Fibroblast of pulmonary artery (primary cell): ENCODE results near the gene MAGEA11.

Experiments used
- DNase-seq: peaks from one replicate; pipeline ENCODE4 v3.0.0-alpha.2; 2010; ENCODE audit warnings: low read depth
- H3K4me3 ChIP-seq: replicated peaks from 2 replicates; pipeline ENCODE4 v1.5.1; 2011; ENCODE audit warnings: low read depth, mild to moderate bottlenecking, control low read depth, low read length, moderate library complexity
- TF ChIP-seq, protein P1 (sequence below): IDR thresholded peaks from 2 replicates; pipeline ENCODE4 v1.5.1; 2011; ENCODE audit warnings: mild to moderate bottlenecking, control low read depth, low read length, inconsistent platforms; ENCODE audit errors: missing control alignments

MAGEA11 gene

DNA sequence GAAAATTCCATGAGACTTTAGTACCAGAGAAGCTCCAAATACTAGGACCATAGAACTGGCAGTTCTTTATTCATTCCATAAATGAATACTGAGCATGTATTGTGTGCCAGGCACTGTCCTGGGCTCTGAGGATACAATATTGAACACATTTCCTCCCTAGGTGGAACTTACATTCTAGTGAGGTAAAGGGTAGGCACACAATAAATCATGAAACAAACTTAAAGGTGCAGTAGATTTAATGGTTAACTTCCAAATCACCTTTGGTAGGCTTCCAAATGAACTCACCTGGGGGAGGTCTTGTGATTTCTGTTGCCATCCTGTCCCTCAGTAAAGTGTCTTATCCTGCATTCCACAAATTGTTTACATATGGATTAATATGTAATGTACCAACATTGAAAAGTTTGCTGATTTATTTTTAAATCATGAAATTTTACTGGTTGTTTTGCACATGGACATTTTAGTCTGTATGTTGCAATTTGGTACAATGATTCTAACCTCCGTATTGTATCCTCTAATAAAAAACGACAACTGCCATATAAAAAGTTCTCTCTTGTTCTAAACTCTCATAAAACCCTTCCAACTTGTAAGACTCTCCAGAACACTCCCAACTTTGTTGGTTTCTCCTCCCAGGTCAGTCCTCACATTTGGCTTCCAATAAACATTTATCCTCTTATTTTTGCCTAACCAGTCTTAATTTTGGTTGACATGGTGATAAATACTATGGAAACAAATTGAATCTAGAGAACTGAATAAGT lies 4.5 kb upstream of the MAGEA11 start:
- DNase-seq, result no peak
- TF ChIP-seq, protein P1, sequence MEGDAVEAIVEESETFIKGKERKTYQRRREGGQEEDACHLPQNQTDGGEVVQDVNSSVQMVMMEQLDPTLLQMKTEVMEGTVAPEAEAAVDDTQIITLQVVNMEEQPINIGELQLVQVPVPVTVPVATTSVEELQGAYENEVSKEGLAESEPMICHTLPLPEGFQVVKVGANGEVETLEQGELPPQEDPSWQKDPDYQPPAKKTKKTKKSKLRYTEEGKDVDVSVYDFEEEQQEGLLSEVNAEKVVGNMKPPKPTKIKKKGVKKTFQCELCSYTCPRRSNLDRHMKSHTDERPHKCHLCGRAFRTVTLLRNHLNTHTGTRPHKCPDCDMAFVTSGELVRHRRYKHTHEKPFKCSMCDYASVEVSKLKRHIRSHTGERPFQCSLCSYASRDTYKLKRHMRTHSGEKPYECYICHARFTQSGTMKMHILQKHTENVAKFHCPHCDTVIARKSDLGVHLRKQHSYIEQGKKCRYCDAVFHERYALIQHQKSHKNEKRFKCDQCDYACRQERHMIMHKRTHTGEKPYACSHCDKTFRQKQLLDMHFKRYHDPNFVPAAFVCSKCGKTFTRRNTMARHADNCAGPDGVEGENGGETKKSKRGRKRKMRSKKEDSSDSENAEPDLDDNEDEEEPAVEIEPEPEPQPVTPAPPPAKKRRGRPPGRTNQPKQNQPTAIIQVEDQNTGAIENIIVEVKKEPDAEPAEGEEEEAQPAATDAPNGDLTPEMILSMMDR, result no peak
- H3K4me3 ChIP-seq, result no peak overlapping the region

DNA sequence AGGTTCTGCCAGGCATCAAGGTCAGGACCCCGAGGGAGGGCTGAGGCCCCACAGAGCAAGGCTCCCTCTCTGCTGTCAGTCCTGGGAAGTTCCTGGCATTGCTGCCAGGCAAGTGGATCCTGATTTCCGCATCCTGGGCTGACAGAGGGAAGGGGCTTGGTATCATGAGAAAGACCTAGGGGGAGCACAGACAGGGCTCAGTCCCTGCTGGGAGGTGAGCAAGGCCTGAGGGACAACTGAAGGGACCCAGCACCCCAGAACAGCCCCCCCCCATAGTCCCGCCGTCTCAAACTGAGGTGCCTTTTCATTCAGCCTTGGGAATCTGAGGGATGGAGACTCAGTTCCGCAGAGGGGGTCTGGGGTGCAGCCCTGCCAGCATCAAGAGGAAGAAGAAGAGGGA lies 971 bp downstream of the MAGEA11 start:
- no peak overlapping the region for H3K4me3 ChIP-seq
- no peak for DNase-seq
- TF ChIP-seq, protein P1, result no peak

DNA sequence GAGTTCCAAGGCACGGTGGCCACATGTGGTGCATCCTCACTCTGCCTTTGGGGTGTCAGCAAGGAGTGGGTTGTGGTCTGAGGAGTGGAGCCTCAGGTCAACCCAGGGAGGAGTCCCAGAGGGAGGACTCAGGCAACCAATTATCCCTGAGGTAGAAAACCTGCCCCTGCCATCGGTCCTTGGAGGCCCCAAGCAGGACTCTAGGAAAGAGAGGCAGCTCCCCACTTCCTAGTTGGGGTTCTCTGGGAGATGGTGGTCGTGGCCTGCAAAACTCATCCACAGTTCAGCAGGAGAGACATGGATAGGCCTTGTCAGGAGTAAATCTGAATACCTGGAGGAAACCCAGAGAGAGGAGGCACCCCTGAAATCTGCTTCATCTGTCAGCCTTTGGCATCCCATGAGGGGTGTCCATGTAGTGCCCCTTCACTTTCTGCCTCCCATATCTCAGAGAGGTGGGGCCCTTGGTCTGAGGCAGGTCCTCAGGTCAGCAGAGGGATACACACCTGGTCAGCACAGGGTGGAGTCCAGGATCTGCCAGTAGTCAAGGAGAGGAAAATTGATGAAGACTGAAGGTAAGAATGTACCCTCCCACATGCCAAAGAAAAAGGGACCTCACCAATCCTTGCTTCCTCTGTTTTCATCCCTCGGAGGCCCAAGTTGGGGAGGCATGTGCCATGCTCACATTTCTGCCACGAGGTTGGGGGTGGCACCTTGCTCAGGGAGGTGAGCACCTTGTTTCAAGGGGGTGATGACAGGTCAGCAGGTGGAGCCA lies 1.6 kb downstream of the MAGEA11 start:
- H3K4me3 ChIP-seq, result no peak overlapping the region
- no peak for DNase-seq
- TF ChIP-seq, protein P1, result no peak

DNA sequence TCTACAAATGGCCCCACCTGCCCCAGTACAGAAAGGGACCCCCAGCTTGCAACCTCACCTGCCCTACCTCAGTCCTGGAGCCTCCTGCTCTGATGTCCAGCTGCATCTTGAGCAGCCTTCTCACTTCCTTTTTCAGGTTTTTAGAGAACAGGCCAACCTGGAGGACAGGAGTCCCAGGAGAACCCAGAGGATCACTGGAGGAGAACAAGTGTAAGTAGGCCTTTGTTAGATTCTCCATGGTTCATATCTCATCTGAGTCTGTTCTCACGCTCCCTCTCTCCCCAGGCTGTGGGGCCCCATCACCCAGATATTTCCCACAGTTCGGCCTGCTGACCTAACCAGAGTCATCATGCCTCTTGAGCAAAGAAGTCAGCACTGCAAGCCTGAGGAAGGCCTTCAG lies 3.6 kb downstream of the MAGEA11 start:
- no peak for DNase-seq
- TF ChIP-seq, protein P1, result no peak
- H3K4me3 ChIP-seq, result no peak overlapping the region

DNA sequence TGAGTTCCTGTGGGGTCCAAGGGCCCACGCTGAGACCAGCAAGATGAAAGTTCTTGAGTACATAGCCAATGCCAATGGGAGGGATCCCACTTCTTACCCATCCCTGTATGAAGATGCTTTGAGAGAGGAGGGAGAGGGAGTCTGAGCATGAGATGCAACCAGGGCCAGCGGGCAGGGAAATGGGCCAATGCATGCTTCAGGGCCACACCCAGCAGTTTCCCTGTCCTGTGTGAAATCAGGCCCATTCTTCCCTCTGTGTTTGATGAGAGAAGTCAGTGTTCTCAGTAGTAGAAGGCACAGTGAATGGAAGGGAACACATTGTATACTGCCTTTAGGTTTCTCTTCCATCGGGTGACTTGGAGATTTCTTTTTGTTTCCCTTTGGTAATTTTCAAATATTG lies 4.8 kb downstream of the MAGEA11 start:
- no peak for DNase-seq
- TF ChIP-seq, protein P1, result no peak
- no peak overlapping the region for H3K4me3 ChIP-seq

DNA sequence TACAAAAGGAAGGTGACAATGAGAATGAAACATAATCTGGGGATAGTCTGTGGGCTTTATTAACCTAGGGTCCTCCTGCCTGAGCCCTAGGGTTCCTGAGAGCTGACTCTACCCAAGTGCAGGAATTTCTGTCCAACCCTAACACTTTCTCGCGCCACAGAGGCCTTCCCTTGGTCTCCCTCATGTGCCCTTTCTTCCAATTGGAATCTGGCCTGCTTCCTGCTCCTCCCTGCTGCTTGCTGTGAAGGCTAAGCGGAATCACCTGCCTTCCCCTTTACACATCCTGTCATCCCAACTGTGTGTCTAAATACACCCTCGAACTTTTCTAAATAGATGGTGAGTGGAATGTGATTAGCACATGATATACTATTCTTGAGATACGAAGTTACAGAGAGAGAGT lies 5.9 kb downstream of the MAGEA11 start:
- DNase-seq, result no peak
- no peak overlapping the region for H3K4me3 ChIP-seq
- TF ChIP-seq, protein P1, result no peak
